Mucosa of gallbladder (tissue), 1 donor: ENCODE data around the gene SRRT. TPM values are rescaled to one million over a fixed set of nuclear protein-coding genes. Genes with fewer than 3 reads are reported as not detected.

Source experiments
- DNase-seq: peaks from one replicate; pipeline ENCODE4 v3.0.0-alpha.2; 2020; ENCODE audit warnings: low spot score
- total RNA-seq: library from RNA; stranded (reverse); gene quantifications from one replicate; pipeline ENCODE4 v1.2.1, GENCODE V29; 2021
- donor health status: DM: no; HTN: no; CAD: no.

SRRT gene, protein sequence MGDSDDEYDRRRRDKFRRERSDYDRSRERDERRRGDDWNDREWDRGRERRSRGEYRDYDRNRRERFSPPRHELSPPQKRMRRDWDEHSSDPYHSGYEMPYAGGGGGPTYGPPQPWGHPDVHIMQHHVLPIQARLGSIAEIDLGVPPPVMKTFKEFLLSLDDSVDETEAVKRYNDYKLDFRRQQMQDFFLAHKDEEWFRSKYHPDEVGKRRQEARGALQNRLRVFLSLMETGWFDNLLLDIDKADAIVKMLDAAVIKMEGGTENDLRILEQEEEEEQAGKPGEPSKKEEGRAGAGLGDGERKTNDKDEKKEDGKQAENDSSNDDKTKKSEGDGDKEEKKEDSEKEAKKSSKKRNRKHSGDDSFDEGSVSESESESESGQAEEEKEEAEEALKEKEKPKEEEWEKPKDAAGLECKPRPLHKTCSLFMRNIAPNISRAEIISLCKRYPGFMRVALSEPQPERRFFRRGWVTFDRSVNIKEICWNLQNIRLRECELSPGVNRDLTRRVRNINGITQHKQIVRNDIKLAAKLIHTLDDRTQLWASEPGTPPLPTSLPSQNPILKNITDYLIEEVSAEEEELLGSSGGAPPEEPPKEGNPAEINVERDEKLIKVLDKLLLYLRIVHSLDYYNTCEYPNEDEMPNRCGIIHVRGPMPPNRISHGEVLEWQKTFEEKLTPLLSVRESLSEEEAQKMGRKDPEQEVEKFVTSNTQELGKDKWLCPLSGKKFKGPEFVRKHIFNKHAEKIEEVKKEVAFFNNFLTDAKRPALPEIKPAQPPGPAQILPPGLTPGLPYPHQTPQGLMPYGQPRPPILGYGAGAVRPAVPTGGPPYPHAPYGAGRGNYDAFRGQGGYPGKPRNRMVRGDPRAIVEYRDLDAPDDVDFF
- 150 TPM for total RNA-seq

DNA sequence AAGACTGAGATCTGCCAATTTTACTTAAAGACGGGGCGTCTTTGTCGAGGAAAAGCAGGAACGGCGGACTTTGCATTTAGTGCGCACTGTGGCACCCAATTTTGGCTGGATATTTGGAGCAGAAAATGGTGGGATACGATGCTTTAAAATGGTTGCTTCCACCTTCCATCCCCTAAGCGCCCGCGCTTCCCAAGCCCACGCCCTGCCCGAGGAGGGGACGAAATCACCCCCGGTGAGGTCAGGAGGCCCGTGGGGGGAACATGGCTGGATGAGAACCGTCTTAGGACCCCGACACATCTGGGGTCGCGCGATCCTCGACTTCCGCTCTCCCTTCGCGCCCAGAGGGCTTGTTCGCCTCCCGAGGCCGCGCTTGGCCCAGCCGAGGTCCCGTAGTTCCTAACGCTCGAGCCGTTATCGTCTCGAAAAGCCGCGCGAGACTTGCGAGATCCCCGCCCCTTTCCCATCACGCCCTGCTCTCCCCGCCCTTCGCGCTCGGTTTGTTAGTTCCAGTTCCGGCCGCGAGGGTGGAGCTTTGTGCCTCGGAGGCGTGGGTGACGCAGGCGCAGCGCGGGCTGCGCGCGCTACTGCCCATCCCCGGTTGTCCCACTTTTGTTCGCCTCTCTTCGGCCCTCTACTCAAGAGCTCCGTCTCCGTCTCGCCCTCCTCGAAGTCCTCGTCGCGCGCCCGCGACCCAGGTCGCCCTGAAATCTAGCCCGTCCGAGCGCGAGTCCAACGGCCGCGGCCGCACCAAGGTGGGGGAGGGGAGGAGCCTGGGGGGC is at the start of gene SRRT:
SRRT (plus strand) TSS at position 527 of the 779 bp plus-strand sequence. CDS start 488 bp downstream, outside the sequence.
- peak; percentile 99 for DNase-seq

DNA sequence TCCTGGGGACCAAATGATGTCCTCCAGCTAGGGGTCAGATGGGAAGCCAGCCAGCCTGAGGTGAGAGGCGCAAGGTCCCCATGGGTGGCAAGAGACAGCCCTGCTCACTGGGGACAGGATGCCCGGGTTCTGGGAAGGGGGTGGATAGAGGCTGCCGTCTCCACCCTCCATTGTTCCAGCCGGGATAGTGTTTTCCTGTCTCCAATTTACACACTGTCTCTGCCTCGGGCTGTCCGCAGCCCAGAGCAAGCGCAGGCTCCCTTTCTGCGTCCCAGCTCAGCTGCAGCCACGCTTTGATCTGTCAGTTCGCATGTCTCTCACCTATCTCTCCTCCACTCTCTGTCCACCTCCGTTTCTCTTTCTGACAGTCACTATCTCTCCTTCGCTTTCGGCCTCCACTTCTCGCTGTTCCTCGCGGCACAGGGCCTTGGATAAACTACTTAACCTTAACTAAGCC is 49.7 kb upstream of the SRRT start:
- no peak for DNase-seq

DNA sequence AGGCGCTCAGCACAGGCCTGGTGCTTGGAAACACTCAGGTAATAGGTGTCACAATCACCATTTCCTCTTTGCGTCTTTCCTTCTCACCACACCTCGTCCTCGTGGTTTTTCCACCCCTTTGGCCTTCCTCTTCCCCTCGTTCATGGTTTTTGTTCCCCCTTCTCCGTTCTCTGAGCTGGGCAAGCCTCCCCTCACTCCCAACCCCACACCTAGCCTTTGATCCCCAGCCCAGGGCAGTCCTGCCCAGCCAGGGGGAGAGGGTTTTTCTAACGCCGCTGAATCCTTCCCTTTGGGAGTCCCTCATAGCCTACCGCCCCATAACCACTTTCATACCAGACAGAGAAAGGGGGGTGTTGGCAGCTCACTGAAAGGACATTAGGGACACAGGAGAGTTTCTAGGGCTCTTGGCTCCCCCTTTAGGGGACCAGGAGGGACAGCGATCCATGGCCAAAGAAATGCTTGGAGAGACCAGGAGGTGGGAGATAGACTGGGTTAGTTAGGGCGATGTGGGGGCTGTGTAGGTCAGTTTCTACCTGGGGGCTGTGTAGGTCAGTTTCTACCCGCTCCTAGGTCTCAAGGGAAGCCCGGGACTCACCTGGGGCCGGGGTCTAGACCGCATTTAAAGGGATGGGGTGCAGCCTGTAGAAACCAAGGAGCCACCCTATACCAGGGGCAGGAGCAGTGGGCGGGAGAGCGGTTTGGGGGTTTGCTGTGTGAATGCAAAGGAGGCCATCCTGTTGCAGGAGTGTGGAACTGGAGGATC is 49.0 kb upstream of the SRRT start:
- DNase-seq: no peak

DNA sequence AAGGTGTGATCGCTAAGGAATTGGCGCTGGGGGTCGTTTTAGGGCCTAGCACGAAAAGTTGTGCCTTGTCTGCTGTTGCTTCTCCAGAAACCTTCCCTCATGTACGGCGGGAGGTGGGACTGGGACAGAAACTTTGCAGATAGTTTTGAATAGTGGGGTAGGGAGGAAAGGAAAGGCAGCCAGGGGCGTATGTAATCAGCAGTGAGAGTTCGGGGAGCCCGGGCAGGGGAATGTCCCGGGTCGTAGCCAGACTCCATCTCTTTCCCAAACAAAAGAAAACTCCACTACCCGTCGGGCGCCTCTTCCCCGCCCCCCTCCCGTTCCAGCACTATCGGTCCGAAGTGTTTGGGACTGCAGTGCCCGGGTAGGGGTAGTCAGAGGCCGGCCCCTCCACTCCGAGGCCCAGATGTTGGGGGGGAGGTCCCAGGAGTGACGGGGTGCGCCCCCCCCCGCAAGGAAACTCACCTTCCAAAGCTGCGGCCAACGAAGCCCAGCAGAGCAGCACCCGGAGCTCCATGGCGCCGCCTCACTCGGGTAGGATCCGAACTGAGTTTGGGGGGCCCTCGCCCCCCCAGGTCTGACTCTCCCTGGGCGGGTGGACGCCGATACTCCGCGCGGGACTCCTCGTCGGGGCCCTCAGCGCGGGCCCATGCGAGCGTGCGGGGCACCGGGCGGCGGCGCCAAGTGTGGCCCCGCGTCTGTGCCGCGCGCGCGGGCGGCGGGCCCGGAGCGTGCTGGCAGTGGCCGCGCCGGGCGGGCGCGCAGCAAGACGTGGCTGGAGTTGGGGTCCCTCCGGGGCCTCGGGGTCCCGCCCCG is 48.2 kb upstream of the SRRT start:
- DNase-seq: no peak

DNA sequence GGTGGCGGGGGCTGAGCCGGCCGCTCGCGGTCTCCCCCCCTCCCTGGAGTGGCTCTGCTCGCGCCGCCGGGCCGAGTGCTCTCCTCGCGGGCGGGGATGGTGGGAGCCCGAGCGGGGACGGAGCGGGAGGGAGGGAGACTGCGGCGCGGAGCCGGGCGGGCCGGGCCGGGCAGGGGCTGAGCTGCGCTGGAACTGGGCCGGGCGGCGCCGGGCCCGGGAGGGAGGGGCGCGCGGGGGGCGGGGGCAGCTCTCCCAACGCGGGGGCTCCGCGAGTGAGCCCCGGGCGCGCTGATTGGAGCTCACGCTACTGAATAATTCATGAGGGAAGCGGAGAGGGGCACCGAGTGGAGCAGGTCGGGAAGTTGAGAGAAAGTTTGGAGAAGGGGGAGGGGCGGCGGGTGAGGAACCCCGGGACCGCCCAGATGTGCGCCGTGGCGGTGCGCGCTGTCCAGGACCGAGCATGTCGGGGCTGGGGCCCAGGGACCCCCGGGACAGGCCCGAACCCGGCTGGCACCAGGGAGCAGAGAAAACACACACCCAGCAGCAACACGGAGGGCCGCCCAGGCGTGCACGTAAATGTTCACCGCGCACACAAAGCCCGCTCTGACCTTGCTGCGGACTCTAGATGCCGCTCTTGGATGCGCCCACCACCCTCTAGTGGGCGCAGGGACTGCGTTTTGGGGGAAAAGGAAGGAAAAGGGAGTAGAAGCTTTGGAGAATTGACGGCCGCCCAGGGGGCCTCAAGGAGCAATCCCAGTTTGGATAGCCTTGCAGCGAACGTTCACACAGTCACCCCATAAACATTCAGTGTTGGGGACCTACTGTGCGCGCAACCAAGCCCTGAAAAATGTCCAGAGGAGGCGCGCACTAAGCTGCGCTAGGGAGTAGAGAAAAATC is 47.3 kb upstream of the SRRT start, which contains the start of gene EPHB4:
EPHB4 (minus strand) TSS at position 194 of the 897 bp plus-strand sequence. CDS start 493 bp downstream, outside the sequence.
- peak; percentile 87 for DNase-seq

DNA sequence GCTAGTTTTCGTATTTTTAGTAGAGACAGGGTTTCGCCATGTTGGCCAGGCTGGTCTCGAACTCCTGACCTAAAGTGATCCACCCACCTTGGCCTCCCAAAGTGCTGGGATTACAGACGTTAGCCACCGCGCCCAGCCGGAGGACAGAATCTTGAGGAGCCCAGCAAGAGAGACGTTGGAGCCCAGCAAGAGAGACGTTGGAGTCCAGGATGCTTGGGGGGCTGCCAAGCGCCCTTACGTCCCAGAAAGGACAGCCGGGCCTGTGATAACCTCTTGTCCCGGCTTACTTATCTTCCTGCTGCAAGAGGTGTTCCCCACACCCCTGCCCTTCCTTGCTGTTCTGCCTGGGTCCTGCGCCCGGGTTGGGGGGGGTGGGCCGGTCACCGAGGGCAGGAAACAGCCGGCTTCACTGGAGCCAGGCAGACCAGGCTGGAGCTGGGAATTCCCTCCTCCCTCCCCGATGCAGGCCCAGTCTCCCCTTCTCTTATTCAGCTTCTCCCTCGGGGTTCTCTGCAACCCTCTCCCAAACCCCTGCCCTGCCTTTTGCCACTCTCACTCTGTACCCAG is 45.7 kb upstream of the SRRT start:
- DNase-seq: peak; percentile 64

DNA sequence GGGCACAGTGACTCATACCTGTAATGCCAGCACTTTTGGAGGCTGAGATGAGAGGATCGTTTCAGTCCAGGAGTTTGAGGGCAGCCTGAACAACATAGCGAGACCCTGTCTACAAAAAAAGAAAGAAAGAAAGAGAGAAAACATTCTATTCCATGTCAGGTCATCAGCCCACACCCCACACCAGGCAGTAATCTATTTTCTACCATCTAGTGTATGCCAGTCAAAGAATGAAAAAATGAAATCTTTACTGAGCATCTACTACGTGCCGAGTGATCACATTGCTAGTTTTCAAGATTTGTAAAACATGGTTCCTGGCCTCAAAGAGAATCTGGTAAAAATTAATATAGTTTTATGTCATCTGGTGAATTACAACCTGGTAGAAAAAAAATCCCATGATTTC is 44.5 kb upstream of the SRRT start:
- DNase-seq: no peak

DNA sequence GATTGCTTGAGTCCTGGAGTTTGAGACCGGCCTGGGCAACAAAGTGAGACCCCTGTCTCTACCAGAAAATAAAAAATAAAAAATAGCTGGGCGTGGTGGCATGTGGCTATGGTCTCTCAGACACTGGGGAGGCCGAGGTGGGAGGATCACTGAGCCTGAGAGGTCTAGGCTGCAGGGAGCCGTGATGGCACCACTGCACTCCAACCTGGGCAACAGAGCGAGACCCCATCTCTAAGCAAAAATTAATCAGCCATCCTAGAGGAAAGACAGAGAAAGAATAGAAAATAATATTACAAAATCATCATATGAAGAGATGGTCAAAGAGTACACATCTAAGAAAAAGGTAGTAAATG is 42.6 kb upstream of the SRRT start:
- DNase-seq: no peak

DNA sequence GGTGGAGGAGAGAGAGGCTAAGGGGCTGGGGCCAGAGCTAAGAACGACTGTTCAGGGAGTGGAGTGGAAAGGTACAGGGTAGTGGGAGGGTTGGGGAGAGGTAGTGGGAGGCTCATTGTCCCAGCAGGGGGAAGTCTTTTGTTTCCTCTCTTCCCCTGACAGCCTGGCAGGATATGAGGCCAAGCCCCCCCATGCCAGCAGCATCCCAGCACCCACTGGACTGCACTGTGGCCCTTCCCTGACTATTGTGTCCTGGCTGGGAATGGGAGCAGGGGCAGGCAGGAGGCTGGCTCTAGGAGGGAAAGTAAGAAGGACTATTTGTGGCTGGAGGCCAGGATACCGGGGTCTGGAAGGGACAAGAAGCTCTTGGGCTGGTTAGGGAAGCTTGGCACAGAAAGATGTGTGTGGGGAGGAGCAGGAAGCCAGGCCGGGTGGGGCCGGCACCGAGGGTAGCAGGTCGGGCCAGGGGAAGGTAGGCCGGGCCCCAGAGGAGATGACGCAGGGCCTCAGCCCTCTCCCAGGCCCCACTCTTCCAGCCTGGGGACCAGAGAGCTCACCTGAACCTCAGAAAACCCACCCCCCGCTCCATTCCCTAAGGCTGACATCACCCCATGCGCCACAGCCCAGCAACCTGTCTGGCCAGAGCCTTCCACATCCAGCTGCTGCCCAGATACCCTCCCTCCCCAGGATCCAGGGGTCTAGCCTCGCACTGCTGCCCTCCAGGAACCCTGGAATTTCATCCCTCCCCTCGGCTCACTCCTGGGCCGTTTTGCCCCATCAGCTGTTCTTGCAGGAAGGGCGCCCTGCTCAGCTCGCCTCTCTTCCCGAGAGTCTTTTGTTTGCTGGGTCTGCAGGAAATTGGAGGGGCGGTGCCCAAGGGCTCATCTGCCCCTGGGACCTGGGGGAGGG is 38.7 kb upstream of the SRRT start:
- peak; percentile 80 for DNase-seq

DNA sequence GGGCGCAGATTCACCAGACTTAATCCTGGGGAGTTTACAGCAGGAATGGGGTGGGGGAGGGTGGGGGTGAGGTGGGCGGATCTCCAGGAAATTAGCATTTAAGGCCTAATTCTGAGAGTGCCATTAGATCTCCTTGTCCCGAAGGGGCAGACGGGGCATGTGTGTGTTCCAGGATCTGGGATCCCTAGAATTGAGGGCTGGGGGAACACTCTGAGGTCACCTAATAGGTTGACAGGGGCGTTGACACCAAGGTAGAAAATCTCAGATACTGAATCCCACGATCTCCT is 38.1 kb upstream of the SRRT start:
- no peak for DNase-seq

DNA sequence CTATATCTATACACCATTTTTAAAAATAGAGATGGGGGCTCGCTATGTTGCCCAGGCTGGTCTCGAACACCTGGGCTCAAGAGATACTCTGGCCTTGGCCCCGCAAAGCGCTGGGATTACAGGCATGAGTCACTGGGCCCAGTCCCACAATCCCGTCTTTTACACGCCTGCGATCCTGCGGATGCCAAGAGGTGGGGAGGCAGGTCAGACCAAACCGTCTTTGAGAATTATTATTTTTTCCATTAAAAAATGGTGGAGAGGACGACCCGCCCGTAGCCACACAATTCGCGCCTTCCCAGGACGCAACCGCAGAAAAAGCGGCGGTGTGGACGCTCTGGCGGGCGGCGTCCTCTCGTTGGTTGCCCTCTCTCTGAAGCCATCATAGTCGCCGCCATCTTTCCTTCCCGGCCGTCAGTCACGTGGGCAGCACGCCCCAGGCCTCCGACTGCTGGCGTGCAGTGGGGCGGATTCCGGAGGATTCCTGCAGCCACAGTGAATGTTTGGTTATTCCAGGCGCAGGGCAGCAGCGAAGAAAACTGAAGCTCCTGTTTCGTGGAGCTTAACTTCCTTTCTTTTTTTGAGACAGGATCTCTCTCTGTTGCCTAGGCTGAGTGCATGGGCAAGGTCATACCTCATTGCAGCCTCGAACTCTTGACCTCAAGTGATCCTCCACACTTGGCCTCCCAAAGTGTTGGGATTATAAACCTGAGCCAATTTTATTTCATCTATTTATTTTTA is 37.6 kb upstream of the SRRT start:
- DNase-seq: peak; percentile 91

DNA sequence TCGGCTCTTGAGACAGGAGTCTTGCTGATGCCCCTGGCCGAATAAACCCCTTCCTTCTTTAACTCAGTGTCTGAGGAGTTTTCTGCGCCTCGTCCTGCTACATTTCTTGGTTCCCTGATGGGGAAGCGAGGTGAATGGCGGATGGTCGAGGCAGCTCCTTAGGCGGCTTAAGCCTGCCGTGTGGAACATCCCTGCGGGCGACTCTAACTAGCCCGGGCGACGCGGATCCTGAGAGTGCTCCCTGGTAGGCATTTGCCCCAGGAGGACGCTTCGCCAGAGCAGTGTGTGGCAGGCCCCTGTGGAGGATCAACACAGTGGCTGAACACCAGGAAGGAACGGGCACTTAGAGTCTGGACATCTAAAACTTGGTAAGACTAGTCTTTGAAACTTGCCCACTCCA is 35.5 kb upstream of the SRRT start:
- DNase-seq: no peak

DNA sequence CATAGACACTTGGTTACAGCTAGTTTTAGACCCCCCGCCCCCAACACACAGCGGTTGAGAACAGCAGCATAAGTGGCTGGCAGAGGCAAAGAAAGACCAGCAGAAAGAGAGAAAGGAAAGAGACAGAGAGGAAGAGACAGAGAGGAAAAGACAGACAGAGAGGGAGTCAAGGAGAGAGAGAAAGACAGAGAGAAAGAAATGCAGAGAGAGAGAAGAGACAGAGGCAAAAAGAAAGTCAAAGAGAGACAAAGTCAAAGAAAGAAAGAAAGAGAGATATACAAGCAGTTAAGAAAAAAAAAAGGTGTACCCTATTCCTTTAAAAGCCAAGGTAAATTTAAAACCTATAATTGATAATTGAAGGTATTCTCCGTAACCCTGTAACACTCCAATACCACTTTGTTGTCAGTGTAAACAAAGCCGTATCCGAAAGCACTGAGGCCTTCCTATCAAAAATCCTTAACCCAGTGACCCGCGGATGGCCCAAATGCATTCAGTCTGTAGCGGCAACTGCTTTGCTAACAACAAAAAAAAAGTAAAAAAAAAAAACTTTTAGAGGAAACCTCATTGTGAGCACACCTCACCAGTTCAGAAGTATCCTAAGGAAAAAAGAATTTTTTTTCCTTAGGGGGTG is 34.3 kb upstream of the SRRT start:
- no peak for DNase-seq

DNA sequence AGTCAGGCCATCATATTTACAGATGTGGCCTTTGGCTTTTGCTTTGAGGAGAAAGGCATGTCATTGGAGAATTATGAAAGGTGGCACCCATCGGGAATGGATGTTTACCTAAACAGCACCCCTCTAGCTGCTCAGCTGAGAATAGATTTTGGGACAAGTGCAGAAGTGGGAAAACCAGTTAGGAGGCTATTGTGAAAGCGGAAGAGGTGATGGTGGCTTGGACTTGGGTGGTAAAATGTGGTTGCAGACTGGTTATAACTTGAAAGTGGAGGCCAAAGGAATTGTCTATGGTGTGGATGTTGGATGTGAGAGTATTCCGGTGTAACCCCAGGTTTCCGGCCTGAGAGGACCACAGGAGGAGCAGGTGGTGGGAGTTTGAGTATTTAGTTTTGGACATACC is 27.5 kb upstream of the SRRT start:
- no peak for DNase-seq

DNA sequence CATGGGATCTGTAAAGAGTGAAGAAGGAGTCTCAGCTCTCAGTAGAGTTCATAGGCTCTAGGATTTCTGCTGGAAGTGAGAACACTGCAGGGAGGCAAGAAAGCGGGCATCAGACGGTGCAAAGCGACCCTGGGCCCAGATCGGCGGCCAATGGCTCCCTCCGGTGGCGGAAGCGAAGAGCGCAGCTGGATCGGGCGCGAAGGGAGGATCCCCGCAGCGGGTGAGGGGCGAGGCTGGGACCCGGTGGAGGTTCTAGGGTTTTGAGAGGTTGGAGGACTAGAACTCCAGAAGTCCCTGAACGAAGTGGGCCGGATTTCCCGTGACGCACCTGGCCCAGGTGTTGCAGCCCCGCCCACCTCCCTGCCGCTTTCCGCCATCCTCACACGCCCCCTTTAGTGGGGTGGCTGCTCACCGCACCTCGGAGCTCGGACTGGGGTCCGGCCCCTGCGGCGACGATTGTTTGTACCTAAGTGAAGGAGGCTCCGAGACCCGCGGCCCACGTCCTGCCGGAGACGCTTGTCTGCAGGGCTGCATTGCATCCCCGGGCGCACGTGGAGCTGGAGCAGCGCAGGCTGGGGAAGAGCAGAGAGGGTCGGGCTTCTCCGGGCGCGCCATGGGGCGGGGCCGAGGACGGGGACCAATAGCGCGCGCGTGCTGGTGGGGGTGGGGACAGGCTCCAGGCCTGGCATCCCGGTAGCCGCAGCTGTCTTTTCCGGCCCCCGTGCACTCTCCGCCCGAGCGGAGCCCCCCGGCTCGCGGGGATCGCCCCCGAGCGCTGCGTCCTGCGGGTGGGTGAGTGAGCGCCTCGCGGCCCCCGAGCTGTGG is 22.6 kb upstream of the SRRT start, which contains the start of gene SLC12A9:
SLC12A9 (plus strand) TSS at position 666 of the 825 bp plus-strand sequence. CDS start 1,485 bp downstream, outside the sequence.
- peak; percentile 89 for DNase-seq
